HepG2 (cell line): Measurements from ENCODE around the gene ARFGAP3. TPM values are rescaled to one million over a fixed set of nuclear protein-coding genes. Genes with fewer than 3 reads are reported as not detected.

Experiments
- ATF3 ChIP-seq: sonication (generic); formaldehyde crosslinking; IDR thresholded peaks from 2 replicates; pipeline ENCODE4 v1.4.0; 2020; ENCODE audit warnings: missing genetic modification reagents
- CBX2 ChIP-seq, 2 experiments: fragments of 200-600 bp in 1 of 2; sonication (generic); formaldehyde crosslinking in 1 of 2; IDR thresholded peaks; 2 replicates each; pipeline versions ENCODE4 v1.7.0 to v1.8.1; 2018 to 2022; ENCODE audit warnings: low read depth in 2 of 2, low read length in 1 of 2, mild to moderate bottlenecking in 1 of 2, missing genetic modification reagents in 1 of 2
- DPF2 ChIP-seq: sonication (generic); formaldehyde crosslinking; IDR thresholded peaks from 2 replicates; pipeline ENCODE4 v1.4.0; 2020; ENCODE audit warnings: mild to moderate bottlenecking, low read depth, missing genetic modification reagents, borderline replicate concordance
- HNRNPL ChIP-seq: fragments of 200-400 bp; formaldehyde crosslinking; IDR thresholded peaks from 2 replicates; pipeline ENCODE4 v1.6.1; 2017; ENCODE audit warnings: mild to moderate bottlenecking, low read depth, low read length
- HOXA3 ChIP-seq: sonication (generic); formaldehyde crosslinking; IDR thresholded peaks from 2 replicates; pipeline ENCODE4 v1.5.0; 2020; ENCODE audit warnings: missing genetic modification reagents
- LBX2 ChIP-seq: sonication (generic); formaldehyde crosslinking; IDR thresholded peaks from 2 replicates; pipeline ENCODE4 v1.5.0; 2020; ENCODE audit warnings: missing genetic modification reagents, mild to moderate bottlenecking, borderline replicate concordance
- MTA1 ChIP-seq: sonication (generic); formaldehyde crosslinking; IDR thresholded peaks from 2 replicates; pipeline ENCODE4 v1.4.0; 2020; ENCODE audit warnings: missing genetic modification reagents, mild to moderate bottlenecking, borderline replicate concordance
- NONO ChIP-seq, 2 experiments: fragments of 450-650 bp in 1 of 2; sonication (generic) in 1 of 2; formaldehyde crosslinking in 1 of 2; IDR thresholded peaks in 1 of 2; conservative IDR thresholded peaks in 1 of 2; 2 replicates each; pipeline versions ENCODE4 v1.6.1 to v1.8.0; 2017 to 2022; ENCODE audit warnings: mild to moderate bottlenecking in 1 of 2, missing genetic modification reagents in 1 of 2, moderate library complexity in 1 of 2
- RARA ChIP-seq: IDR thresholded peaks from 2 replicates; pipeline ENCODE4 v1.6.1; 2016; ENCODE audit warnings: missing genetic modification reagents, missing compliant biosample characterization
- SKIL ChIP-seq: sonication (generic); formaldehyde crosslinking; IDR thresholded peaks from 2 replicates; pipeline ENCODE4 v1.8.0; 2022; ENCODE audit warnings: missing genetic modification reagents, mild to moderate bottlenecking, moderate library complexity, borderline replicate concordance
- SPEN ChIP-seq: sonication (generic); formaldehyde crosslinking; IDR thresholded peaks from 2 replicates; pipeline ENCODE4 v1.5.1; 2020; ENCODE audit warnings: low read depth, mild to moderate bottlenecking, missing genetic modification reagents
- THAP11 ChIP-seq: IDR thresholded peaks from 2 replicates; pipeline ENCODE4 v1.6.1; 2016; ENCODE audit warnings: missing biosample characterization, missing genetic modification reagents
- ZFP41 ChIP-seq: sonication (generic); formaldehyde crosslinking; IDR thresholded peaks from 2 replicates; pipeline ENCODE4 v1.4.0; 2020; ENCODE audit warnings: mild to moderate bottlenecking, missing genetic modification reagents, borderline replicate concordance
- ZIK1 ChIP-seq: sonication (generic); formaldehyde crosslinking; IDR thresholded peaks from 2 replicates; pipeline ENCODE4 v1.5.0; 2020; ENCODE audit warnings: mild to moderate bottlenecking, low read depth, missing genetic modification reagents, borderline replicate concordance
- ZNF460 ChIP-seq: sonication (generic); formaldehyde crosslinking; IDR thresholded peaks from 2 replicates; pipeline ENCODE4 v1.5.1; 2020; ENCODE audit warnings: missing genetic modification reagents, mild to moderate bottlenecking, borderline replicate concordance
- ZNF768 ChIP-seq: sonication (generic); formaldehyde crosslinking; IDR thresholded peaks from 2 replicates; pipeline ENCODE4 v1.4.0; 2020; ENCODE audit warnings: missing genetic modification reagents
- polyA plus RNA-seq, 8 experiments: library from polyadenylated mRNA; depleted of rRNA in 3 of 8; stranded (reverse) in 7 of 8; unstranded in 1 of 8; fragments of >200 nt; fragmentation: Illumina TruSeq in 4 of 8; extraction: Trizol in 4 of 8; gene quantifications; 2 replicates each; pipeline versions ENCODE4 v1.2.1 to v1.2.3, GENCODE V29; 2011 to 2016; ENCODE audit warnings: low read depth in 4 of 8, missing spikeins in 1 of 8, mixed read lengths in 1 of 8; ENCODE audit not compliant: insufficient read depth in 1 of 8
- total RNA-seq, 5 experiments: library from RNA; depleted of rRNA; stranded (reverse); fragments of >200 nt; fragmentation: Illumina TruSeq; extraction: Trizol; gene quantifications; 2 replicates each; pipeline ENCODE4 v1.2.3, GENCODE V29; 2016; ENCODE audit warnings: low read depth in 1 of 5
- TF ChIP-seq, protein P1 (sequence below): sonication (generic); formaldehyde crosslinking; IDR thresholded peaks from 2 replicates; pipeline ENCODE4 v1.5.1; 2020; ENCODE audit warnings: mild to moderate bottlenecking, missing genetic modification reagents, moderate library complexity
- TF ChIP-seq, protein P2 (sequence below): sonication (generic); formaldehyde crosslinking; IDR thresholded peaks from 2 replicates; pipeline ENCODE4 v1.8.0; 2022; ENCODE audit warnings: mild to moderate bottlenecking, missing genetic modification reagents

The ARFGAP3 gene
- total and polyA plus RNA-seq, 2 of the 13 experiments (the other 11 are each of a cell fraction or from before 2014, with no cell fraction given), result 41.7 to 61.6 TPM

- TF ChIP-seq CBX2 (IDR thresholded peaks at IDR 0.05; ENCODE audit: low read depth, low read length) (no peak), CBX2 (CRISPR knock-in tag; IDR thresholded peaks at IDR 0.05; ENCODE audit: low read depth) (peak; percentile 61), SPEN (CRISPR knock-in tag) (no peak), HNRNPL (peak; percentile 85), THAP11 (CRISPR knock-in tag) (peak; percentile 31; the same call in 1 of the 2 replicates), MTA1 (CRISPR knock-in tag) (peak; percentile 79; the same call in 1 of the 2 replicates), RARA (CRISPR knock-in tag) (peak; percentile 66; the same call in 1 of the 2 replicates), ZFP41 (CRISPR knock-in tag) (no peak), ATF3 (no peak), NONO (IDR thresholded peaks at IDR 0.05) (no peak), NONO (CRISPR knock-in tag; conservative IDR thresholded peaks at IDR 0.05) (0 out of 2 replicates have a peak, but pooled peaks have one; percentile 27), ZNF460 (CRISPR knock-in tag) (no peak), ZIK1 (CRISPR knock-in tag) (peak; percentile 35; the same call in 1 of the 2 replicates), ZNF768 (peak; percentile 92), DPF2 (CRISPR knock-in tag) (peak; percentile 47; the same call in 1 of the 2 replicates), HOXA3 (CRISPR knock-in tag) (peak; percentile 42; the same call in 1 of the 2 replicates), LBX2 (no peak), SKIL (peak; percentile 42; the same call in 1 of the 2 replicates)
- TF ChIP-seq, protein P1, sequence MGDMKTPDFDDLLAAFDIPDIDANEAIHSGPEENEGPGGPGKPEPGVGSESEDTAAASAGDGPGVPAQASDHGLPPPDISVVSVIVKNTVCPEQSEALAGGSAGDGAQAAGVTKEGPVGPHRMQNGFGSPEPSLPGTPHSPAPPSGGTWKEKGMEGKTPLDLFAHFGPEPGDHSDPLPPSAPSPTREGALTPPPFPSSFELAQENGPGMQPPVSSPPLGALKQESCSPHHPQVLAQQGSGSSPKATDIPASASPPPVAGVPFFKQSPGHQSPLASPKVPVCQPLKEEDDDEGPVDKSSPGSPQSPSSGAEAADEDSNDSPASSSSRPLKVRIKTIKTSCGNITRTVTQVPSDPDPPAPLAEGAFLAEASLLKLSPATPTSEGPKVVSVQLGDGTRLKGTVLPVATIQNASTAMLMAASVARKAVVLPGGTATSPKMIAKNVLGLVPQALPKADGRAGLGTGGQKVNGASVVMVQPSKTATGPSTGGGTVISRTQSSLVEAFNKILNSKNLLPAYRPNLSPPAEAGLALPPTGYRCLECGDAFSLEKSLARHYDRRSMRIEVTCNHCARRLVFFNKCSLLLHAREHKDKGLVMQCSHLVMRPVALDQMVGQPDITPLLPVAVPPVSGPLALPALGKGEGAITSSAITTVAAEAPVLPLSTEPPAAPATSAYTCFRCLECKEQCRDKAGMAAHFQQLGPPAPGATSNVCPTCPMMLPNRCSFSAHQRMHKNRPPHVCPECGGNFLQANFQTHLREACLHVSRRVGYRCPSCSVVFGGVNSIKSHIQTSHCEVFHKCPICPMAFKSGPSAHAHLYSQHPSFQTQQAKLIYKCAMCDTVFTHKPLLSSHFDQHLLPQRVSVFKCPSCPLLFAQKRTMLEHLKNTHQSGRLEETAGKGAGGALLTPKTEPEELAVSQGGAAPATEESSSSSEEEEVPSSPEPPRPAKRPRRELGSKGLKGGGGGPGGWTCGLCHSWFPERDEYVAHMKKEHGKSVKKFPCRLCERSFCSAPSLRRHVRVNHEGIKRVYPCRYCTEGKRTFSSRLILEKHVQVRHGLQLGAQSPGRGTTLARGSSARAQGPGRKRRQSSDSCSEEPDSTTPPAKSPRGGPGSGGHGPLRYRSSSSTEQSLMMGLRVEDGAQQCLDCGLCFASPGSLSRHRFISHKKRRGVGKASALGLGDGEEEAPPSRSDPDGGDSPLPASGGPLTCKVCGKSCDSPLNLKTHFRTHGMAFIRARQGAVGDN, result peak; percentile 97
- TF ChIP-seq, protein P2, sequence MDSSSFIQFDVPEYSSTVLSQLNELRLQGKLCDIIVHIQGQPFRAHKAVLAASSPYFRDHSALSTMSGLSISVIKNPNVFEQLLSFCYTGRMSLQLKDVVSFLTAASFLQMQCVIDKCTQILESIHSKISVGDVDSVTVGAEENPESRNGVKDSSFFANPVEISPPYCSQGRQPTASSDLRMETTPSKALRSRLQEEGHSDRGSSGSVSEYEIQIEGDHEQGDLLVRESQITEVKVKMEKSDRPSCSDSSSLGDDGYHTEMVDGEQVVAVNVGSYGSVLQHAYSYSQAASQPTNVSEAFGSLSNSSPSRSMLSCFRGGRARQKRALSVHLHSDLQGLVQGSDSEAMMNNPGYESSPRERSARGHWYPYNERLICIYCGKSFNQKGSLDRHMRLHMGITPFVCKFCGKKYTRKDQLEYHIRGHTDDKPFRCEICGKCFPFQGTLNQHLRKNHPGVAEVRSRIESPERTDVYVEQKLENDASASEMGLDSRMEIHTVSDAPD, result 0 out of 2 replicates have a peak, but pooled peaks have one; percentile 38
Observed at GRCh38 chr22:42769574-42770447, 87.3 kb downstream of the ARFGAP3 start (continued).
